ENCODE measurements around the gene SGSH.
"Not testable (repeated sequence)": the region's sequence is repeated elsewhere in the genome, so short reads cannot be mapped to it uniquely, and the experiment has no call there.

SGSH gene

DNA sequence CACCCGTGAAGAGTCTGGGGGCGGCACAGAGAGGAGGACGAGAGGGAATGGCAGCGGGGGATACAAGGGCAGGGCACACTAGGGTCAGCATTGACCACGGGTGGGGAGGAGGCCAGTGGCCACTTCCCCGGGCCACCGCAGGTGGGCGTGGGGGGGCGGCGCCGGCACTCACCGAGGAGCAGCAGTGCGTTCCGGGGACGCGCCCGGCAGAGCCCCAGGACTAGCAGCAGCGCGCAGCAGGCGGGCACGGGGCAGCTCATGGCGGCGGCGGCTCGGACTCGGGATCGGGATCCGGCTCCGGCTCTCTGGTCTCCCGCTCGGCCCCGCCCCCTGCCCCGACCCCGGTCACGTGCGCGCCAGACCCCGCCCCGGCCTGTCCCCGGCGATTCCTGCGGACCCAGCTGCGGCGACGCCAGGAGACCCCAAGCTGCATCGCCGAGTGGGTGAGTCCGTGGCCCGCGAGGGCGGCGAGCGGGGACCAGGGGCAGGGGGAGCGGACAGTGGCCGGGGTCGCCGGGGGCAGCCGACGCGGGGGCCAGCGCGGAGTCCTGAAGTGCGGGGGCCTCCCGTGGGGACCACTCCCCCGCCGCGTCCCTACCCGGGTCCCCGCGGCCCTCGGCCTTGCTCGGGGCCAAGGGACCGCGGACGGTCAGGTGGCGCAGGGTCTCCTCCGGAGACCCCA is at the start of gene SGSH, which contains the start of gene SLC26A11:
Gene SGSH, minus strand, starts transcription at position 280 of the 682 bp plus-strand sequence. Its CDS starts 20 bp downstream, at position 260.
Gene SLC26A11, plus strand, starts transcription at position 374 of the 682 bp plus-strand sequence. CDS start 1,134 bp downstream, outside the sequence.
- DNase-seq, result peak; percentile 36 to 68

DNA sequence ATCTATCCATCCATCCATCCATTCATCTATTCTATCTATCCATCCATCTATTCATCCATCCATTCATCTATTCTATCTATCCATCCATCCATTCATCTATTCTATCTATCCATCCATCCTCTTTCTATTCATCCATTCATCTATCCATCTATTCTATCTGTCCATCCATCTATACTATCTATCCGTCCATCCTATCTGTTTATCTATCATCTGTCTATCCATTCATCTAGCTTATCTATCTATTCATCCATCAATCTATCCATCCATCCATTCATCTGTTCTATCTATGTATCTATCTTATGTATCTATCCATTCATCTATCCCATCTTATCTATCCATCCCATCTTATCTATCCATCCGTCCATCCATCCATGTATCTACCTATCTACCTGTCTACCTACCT is 49.3 kb upstream of the SGSH start:
- DNase-seq, result no peak

GRCh38 chr17:80268427-80268826 is 48.3 kb upstream of the SGSH start:
- no peak for DNase-seq

DNA sequence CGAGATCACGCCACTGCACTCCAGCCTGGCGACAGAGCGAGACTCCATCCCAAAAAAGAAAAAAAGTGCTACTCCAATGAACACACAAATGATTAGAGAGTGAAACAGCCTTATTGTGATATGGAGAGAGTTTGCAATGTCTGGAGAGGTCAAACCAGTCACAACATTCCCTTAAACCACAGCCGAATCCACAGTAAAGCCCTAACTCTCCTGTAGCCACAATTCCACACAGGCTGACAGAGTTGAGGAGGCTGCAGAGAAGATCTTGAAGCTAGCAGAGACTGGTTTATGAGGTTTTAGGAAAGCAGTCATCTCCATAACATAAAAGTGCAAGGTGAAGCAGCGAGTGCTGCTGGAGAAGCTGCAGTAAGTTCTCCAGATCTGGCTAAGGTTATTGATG is 47.3 kb upstream of the SGSH start:
- DNase-seq, result no peak

- peak; percentile 36 to 53 for DNase-seq
Observed at GRCh38 chr17:80265205-80266068, 45.3 kb upstream of the SGSH start.

DNA sequence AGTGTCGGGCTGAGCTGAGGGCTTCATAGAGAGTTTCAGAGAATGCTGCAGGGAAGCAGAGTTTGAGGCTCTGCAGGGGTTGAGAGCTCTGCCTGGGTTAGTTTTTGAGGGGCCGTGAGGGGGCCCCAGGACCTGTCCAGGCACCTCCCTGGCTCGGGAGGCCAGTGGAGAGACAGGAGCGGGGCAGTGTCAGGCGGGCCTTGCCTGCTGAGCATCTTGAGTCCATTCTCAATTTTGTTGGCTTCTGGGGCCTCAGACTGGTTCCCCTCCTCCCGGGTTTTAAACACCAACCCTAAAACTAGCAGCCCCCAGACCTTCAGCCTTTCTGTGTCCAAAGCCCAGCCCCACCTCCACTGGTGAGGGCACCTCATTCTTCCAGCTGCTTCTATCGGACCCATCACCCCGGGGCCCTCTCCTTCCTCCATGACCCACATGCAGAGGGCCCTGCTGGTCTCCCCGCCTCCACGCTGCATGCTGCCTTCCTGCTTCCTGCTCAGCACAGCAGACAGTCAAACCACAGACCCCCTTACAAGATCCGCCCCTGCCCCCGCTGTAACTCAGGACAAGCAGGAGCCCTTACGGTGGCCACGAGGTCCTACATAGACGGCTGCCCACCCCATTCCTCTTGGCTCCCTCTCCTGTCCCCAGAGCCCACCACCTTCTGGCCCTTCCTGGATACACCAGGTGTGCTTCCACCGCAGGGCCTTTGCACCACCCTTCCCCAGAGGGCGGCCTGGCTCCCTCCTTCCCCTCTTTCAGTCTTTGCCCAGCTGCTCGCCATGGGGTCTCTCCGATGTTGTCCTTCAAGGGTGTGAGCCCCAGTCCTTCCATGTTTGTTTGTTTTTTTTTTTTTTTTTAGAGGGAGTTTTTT is 44.3 kb upstream of the SGSH start:
- DNase-seq, result peak; percentile 51 to 64

DNA sequence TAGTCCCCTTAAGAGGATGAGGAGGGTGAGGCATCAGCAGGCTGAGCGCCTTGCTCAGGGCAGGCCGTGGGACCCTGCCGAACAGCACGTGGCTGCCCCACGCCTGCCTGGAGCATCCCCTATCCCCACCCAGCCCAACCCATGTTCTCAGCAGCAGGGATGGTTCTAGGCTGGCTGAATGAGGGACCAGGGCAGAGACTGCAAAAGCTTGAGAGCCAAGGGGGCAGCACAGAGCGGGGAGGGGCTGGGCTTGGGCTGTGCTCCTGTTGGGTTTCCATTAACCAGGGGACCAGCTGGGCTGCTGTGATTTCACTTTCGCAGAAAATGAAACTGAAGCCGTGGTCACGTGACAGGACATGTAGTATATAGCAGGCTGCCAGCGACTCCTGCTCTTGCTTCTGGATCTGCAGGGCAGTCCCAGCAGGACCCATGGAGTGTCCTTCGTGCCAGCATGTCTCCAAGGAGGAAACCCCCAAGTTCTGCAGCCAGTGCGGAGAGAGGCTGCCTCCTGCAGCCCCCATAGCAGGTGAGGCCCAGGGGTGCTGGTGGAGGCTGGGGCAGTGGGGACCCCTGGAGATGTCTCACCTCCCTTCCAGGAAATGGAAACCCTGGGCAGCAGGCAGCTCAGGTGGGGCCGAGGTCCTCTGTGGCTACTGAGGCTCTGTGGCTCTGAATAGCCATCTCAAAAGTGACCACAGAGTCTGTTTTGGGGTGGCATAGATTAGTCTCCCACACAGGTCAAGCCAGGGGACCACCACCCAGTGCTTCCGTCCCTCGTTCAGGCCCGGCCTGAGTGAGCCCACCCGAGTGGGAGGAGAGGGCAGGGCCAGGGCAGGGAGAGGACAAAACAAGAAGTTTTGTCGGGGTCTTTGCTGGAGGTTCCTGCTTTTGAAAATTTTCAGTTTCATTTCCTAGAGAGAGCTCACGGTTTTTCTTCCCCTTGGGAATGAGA is 43.4 kb upstream of the SGSH start:
- DNase-seq, result peak; percentile 70 to 91

- DNase-seq, result no peak
Observed at GRCh38 chr17:80262775-80263244, 42.7 kb upstream of the SGSH start.

GRCh38 chr17:80262291-80262690 is 42.2 kb upstream of the SGSH start:
- no peak for DNase-seq

GRCh38 chr17:80261895-80262279 is 41.8 kb upstream of the SGSH start:
- no peak for DNase-seq

GRCh38 chr17:80261159-80261894 is 41.2 kb upstream of the SGSH start:
- DNase-seq, result peak; percentile 43 to 59

GRCh38 chr17:80260791-80261158 is 40.6 kb upstream of the SGSH start, which contains the start of gene RNF213:
RNF213 (plus strand) TSS chr17:80260852; CDS start chr17:80263682, 2,830 bp downstream.
- DNase-seq, result peak; percentile 31 to 37

GRCh38 chr17:80260069-80260535 is 40.0 kb upstream of the SGSH start:
- DNase-seq, result peak; percentile 76 to 77

DNA sequence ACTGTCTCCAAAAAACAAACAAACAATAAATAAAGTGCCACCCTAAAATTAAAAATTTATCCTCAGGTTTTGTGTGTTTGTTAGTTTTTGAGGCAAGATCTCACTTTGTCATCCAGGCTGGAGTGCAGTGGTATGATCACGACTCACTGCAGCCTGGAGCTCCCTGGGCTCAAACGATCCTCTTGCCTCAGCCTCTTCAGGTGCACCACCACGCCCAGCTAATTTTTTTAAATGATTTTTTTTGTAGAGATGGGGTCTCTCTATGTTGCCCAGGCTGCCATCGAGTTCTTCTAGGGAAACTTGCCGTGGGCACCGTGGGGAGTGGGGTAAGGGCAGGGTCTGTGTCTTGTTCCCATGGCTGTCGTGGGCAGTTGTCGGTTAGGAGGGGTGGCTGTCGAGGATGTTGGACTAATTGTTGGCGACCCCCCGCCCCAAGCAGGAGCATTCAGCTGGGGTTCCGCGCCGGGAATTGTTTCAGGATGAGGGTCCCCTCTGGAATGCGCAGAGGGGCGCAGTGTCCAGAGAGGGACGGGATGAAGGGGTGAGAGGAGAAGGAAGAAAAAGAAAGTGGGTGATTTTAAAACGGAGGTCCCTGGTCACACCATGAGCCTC is 39.4 kb upstream of the SGSH start:
- no peak for DNase-seq

GRCh38 chr17:80258296-80258695 is 38.2 kb upstream of the SGSH start:
- DNase-seq, result not testable (repeated sequence)

- no peak for DNase-seq
Observed at GRCh38 chr17:80257716-80258213, 37.6 kb upstream of the SGSH start.

DNA sequence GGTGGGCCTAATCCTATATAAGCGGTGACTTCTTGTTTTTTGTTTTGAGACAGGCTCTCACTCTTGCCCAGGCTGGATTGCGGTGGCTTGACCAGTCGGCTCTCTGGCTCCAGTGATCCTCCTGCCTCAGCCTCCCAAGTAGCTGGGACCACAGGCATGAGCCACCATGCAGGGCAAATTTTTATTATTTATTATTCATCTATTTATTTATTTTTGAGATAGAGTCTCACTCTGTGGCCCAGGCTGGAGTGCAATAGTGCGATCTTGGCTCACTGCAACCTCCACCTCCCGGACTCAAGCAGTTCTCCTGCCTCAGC is 35.9 kb upstream of the SGSH start:
- DNase-seq, result no peak

DNA sequence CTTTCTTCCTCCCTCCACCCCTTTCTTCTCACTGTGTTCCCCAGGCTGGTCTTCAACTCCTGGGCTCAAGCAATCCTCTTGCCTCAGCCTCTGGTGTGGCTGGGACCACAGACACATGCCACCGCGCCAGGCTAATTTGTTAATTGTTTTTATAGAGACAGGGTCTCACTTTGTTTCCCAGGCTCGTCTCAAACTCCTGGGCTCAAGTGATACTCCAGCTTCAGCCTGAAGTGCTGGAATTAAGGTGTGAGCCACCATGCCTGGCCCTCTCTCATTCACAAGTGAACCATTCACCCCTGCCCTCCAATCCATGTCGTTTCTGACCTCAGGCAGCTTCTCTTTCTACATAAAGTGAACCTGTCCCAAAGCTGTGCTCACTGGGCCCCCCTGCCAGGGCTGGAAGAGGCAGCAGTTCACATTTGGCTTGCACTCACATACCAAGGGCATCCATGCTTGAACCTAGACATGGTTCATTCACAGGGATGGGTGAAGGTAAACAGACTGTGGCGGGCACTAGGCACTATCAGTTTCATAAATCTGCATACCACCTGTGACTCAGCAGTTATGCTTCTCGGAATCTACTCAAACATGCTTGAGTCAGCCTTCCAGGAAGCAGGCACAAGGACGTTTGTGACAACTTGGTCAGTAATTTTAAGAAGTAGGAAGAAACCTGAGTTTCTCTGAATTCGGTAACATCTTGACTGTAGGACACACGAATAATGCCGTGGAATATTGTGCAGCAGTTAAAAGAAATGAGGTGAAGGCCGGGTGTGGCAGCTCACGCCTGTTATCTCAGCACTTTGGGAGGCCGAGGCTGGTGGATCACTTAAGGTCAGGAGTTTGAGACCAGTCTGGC is 34.5 kb upstream of the SGSH start:
- peak; percentile 31 to 77 for DNase-seq

Data from stimulated activated CD4-positive, alpha-beta T cell treated with anti-CD3 and anti-CD28 coated beads, Interleukin-4, amount 100 ng/mL, for 4 hours (primary cell).